ENCODE data around the gene CADM4. TPM values are rescaled to one million over a fixed set of nuclear protein-coding genes. Genes with fewer than 3 reads are reported as not detected.

Gene CADM4
- total and polyA plus RNA-seq, 4 donors = 0.47 to 4.9 (median 3.3) TPM

- Histone ChIP-seq H3K9me3 (ENCODE audit: control insufficient read depth in 4 of 4, low read length in 3 of 4) (peaks cover 0 to 7% (median 5%) of the 10 kb centered on the region in 4 donors), H3K4me3 (ENCODE audit: low read depth in 1 of 3, low read length in 3 of 3) (no peak overlapping the region), H3K9ac (ENCODE audit: low read depth in 1 of 2, low read length in 2 of 2) (no peak overlapping the region), H3K4me1 (ENCODE audit: control insufficient read depth in 4 of 4, insufficient read depth in 4 of 4, low read length in 3 of 4) (peaks cover 0 to 4% (median 0%) of the 10 kb centered on the region in 4 donors), H3K36me3 (ENCODE audit: control insufficient read depth in 4 of 4, insufficient read depth in 3 of 4, low read depth in 1 of 4, low read length in 3 of 4) (peaks cover 0 to 10% (median 2%) of the 10 kb centered on the region in 4 donors), H3K27ac (ENCODE audit: low read depth in 1 of 2, low read length in 2 of 2) (no peak overlapping the region), H3K27me3 (ENCODE audit: control insufficient read depth in 4 of 4, insufficient read depth in 4 of 4, low read length in 3 of 4) (no peaks in the 10 kb centered on the region)
- DNase-seq (ENCODE audit: low spot score) = no peak
- TF ChIP-seq, protein P1, sequence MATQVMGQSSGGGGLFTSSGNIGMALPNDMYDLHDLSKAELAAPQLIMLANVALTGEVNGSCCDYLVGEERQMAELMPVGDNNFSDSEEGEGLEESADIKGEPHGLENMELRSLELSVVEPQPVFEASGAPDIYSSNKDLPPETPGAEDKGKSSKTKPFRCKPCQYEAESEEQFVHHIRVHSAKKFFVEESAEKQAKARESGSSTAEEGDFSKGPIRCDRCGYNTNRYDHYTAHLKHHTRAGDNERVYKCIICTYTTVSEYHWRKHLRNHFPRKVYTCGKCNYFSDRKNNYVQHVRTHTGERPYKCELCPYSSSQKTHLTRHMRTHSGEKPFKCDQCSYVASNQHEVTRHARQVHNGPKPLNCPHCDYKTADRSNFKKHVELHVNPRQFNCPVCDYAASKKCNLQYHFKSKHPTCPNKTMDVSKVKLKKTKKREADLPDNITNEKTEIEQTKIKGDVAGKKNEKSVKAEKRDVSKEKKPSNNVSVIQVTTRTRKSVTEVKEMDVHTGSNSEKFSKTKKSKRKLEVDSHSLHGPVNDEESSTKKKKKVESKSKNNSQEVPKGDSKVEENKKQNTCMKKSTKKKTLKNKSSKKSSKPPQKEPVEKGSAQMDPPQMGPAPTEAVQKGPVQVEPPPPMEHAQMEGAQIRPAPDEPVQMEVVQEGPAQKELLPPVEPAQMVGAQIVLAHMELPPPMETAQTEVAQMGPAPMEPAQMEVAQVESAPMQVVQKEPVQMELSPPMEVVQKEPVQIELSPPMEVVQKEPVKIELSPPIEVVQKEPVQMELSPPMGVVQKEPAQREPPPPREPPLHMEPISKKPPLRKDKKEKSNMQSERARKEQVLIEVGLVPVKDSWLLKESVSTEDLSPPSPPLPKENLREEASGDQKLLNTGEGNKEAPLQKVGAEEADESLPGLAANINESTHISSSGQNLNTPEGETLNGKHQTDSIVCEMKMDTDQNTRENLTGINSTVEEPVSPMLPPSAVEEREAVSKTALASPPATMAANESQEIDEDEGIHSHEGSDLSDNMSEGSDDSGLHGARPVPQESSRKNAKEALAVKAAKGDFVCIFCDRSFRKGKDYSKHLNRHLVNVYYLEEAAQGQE (IDR thresholded peaks at IDR 0.05) = no peak
- no peak for TF ChIP-seq JUND (IDR thresholded peaks at IDR 0.05)
- no peak for TF ChIP-seq FOXA1 (IDR thresholded peaks at IDR 0.05)
- no peak for TF ChIP-seq FOXA2 (IDR thresholded peaks at IDR 0.05)
- no peak for TF ChIP-seq MAX (IDR thresholded peaks at IDR 0.05)
- no peak for TF ChIP-seq EGR1 (IDR thresholded peaks at IDR 0.05; ENCODE audit: low read depth in 2 of 2)
- no peak for TF ChIP-seq NR2F2 (IDR thresholded peaks at IDR 0.05)
- TF ChIP-seq SP1 (IDR thresholded peaks at IDR 0.05) = no peak
- no peak for TF ChIP-seq YY1 (IDR thresholded peaks at IDR 0.05)
- TF ChIP-seq, protein P2, sequence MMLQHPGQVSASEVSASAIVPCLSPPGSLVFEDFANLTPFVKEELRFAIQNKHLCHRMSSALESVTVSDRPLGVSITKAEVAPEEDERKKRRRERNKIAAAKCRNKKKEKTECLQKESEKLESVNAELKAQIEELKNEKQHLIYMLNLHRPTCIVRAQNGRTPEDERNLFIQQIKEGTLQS (IDR thresholded peaks at IDR 0.05) = no peak
- no peak for TF ChIP-seq HNF4A (conservative IDR thresholded peaks at IDR 0.05)
- TF ChIP-seq, protein P3, sequence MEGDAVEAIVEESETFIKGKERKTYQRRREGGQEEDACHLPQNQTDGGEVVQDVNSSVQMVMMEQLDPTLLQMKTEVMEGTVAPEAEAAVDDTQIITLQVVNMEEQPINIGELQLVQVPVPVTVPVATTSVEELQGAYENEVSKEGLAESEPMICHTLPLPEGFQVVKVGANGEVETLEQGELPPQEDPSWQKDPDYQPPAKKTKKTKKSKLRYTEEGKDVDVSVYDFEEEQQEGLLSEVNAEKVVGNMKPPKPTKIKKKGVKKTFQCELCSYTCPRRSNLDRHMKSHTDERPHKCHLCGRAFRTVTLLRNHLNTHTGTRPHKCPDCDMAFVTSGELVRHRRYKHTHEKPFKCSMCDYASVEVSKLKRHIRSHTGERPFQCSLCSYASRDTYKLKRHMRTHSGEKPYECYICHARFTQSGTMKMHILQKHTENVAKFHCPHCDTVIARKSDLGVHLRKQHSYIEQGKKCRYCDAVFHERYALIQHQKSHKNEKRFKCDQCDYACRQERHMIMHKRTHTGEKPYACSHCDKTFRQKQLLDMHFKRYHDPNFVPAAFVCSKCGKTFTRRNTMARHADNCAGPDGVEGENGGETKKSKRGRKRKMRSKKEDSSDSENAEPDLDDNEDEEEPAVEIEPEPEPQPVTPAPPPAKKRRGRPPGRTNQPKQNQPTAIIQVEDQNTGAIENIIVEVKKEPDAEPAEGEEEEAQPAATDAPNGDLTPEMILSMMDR (IDR thresholded peaks at IDR 0.05; ENCODE audit: low read depth, low read length, missing input control) = no peak
- no peak for TF ChIP-seq RAD21 (IDR thresholded peaks at IDR 0.05)
- TF ChIP-seq TAF1 (conservative IDR thresholded peaks at IDR 0.05) = no peak
- TF ChIP-seq HNF4G (IDR thresholded peaks at IDR 0.05) = no peak
- TF ChIP-seq ZBTB33 (IDR thresholded peaks at IDR 0.05) = no peak
- no peak for TF ChIP-seq RXRA (IDR thresholded peaks at IDR 0.05)
- TF ChIP-seq GABPA (IDR thresholded peaks at IDR 0.05 in 1 of 2, conservative IDR thresholded peaks at IDR 0.05 in 1 of 2) = no peak
- 81% methylated on average over 6 of the region's 6 CpGs for WGBS
These were observed 16.8 kb upstream of the CADM4 start for GRCh38 chr19:43656436-43656835.

Measured in liver (tissue), 9 donors.